Neural progenitor cell (in vitro differentiated cells): ENCODE data around the gene CRHR1.

Experiments
- CTCF ChIP-seq: fragments of 200-600 bp; sonication (generic); IDR thresholded peaks from 2 replicates; pipeline ENCODE4 v1.5.1; 2017; ENCODE audit warnings: antibody characterized with exemption, mild to moderate bottlenecking
- EZH2 ChIP-seq: fragments of 200-600 bp; sonication (generic); IDR thresholded peaks from 2 replicates; pipeline ENCODE4 v1.6.1; 2017; ENCODE audit warnings: antibody characterized with exemption, mild to moderate bottlenecking, moderate library complexity

GRCh38 chr17:45818041-45818440 is 33.9 kb downstream of the CRHR1 start:
- TF ChIP-seq CTCF (no peak), EZH2 (no peak)
